NCI-H748 treated with DMSO at 0.1 percent for 48 hours (cell line): Measurements from ENCODE around the gene SRD5A1.
A peak's percentile ranks its signal among the peaks of the same experiment; 100 is the strongest.

Experiments
- DNase-seq: peaks from one replicate; lab custom pipeline; 2025; lab: John Stamatoyannopoulos, UW

Gene SRD5A1

DNA sequence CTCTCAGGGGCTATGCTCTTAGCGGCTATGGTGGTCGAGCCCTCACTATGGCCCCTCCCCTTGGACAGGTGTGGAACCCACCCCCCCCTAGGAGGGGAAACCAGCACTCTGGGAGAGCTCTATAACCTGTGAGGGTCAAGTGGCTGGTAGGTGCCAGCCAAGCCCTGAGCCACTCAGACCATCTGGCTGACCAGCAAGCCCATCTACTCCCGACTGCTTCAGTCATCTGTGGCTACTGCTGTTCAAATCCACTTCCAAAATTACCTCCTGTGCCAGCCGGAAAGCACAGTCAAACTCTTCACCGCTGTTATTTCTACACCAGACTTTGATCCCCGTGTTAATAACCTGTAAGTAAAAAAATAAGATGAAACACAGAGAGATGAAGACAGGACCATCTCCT, 28.9 kb upstream of the SRD5A1 start:
- DNase-seq, result no peak

GRCh38 chr5:6604946-6605345, 28.3 kb upstream of the SRD5A1 start:
- DNase-seq, result no peak

GRCh38 chr5:6606884-6607558, 26.2 kb upstream of the SRD5A1 start:
- DNase-seq, result no peak

DNA sequence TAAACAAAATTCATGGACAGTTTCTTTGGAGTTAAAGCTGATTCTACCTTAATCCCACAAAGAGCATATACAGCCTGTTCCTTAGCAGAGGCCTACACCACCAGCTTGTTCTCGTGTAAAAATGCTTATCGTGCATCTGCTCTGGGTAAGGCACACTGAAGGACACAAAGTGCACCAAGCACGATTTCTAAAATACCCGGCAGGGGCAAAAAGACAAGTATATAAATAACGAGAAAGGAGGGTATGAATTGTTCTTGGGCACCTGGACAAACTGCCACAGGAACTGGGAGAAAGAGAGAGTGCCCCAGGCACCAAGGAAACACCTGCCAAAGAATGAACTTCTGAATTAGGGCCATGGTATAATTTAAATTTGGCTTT, 25.7 kb upstream of the SRD5A1 start:
- DNase-seq, result no peak

GRCh38 chr5:6608016-6608415, 25.2 kb upstream of the SRD5A1 start:
- no peak for DNase-seq

DNA sequence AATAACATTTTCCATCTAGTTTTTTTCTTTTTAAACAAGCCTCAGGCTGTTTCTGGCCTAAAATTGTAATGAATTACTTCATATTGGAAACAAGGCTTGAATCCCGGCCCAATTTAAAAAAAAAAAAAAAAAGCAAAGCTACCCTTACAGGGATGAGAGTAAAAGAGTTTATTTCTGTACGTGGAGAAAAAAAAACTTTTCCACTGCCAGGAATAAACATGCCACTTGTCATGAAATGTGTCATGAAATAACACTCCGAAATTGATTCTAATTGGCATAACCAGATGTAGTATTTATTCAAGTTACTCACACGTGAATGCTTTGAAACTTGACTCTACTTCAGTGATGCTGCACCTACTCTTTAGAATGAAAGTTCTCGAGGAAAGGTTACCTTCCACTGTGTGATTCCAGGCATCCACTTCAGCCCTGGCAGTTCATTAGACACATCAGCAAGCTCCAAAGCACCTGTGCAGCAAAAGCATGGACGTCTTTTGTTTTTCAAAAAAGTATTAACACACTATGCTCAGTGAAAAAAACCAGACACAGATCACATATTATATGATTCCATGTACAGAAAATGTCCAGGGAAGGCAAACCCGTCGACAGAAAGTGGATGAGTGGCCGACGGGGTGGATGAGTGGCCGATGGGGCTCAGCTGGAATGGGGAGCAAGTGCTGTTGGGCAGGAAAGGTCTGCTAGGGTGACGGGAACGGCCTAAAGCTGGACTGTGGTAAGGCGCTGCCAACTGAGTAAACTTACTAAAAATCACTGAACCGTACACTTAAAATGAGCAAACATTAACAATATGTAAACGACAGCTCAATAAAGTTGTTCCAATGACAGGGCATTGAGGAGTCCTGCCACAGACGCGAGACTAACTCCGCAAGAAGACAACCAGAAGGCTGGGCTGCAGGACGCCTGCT, 21.6 kb upstream of the SRD5A1 start:
- no peak for DNase-seq

DNA sequence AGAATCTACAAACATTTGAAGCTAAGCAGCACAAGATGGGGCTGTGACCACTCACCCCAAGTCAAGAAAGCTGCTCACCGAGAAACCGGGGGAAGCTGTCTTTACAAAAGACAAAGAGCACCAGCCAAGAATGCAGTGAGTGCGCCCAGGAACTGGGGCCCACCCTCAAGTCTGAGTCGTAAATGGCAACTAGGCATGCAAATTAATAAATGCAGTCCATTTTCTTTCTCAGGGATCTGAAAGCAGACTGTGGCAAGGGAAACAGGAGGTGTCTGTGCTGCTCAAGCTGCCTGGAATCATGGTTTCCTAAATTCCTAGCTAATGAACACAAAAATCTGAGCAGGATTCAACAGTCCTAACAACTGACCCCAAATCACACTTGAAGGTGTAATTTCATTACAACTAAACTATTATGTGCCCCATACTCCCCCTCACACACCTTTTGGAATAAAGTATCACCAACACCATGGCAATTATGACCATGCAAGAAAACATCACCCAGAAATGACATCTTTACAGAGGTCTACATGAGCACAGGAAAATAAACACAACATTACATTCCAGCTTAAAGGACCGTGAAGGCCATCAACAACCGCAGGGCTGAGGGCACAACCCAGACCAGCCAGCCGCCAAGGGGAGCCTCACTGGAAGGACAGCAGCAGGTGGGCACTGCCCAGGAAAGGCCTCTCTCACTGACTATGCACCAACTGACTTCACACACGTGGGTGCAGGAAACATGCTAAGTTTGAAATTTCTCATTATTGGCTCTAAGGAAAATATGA, 18.0 kb upstream of the SRD5A1 start:
- no peak for DNase-seq

- DNase-seq, result no peak
Observed at GRCh38 chr5:6616632-6617031, 16.6 kb upstream of the SRD5A1 start.

- DNase-seq, result no peak
Observed at GRCh38 chr5:6623228-6623627, 10.0 kb upstream of the SRD5A1 start.

GRCh38 chr5:6623941-6624340, 9.3 kb upstream of the SRD5A1 start:
- no peak for DNase-seq

DNA sequence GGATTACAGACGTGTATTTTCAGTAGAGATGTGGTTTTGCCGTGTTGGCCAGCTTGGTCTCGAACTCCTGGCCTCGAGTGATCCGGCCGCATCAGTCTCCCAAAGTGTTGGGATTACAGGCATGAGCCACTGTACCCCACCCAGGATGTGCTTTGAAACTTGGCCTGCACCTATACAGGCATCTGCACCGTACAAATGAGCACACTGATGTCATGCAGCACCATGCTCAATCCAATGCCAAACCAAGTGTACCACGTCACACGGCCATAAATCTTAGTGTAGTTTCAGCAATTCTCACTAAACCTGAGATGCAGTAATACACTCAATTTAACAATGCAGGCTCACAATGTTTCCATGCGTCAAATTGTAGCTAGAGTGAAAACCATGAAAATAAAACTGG, 6.7 kb upstream of the SRD5A1 start:
- no peak for DNase-seq

DNA sequence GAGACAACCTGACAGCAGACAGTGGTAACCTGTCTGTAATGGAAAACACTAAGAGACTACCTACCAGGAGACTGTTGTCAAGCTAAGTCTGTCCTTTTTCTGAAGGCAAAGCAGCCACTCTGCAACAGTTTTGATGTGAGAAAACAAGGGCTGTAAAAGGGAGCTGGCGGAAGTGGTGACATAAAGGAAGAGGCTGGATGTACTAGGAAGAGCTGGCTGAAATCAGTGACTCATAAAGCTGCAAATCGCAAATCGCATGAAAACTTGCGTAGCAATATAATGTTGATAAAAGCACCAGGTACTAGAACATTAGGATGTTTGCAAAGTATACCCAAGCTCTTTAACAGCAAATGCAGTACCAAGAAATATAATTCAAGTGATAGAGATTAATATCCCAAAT, 1.8 kb upstream of the SRD5A1 start:
- DNase-seq, result no peak

DNA sequence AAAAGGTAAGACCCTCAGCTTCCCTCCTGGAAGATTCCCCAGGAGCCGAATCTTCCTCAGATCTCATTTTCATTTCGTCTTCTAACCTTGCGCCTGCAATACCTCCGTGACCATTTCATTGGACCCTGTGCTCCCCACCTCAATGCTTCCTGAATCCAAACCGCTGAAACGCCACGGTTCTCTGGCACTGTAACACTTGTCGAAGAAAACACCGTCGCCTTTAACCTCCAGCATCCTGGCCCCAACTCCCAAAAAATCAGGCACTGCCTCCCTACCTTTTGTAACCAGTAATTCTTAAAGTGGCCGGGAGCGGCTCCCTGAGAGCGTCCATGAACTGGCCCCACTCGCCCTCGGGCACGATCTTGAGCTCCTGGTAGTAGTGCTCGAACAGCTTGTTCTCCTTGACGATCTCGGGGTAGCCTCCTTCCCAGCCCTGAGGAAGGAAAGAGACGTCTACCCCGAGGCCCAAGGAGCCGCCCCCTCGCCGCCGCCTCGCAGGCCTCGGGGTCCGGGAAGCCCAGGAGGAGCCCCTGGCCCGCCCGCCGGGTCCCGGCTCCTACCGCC, 834 bp upstream of the SRD5A1 start:
- DNase-seq, result peak; percentile 35

- peak; percentile 72 for DNase-seq
Observed at GRCh38 chr5:6633469-6634245, 417 bp downstream of the SRD5A1 start.

DNA sequence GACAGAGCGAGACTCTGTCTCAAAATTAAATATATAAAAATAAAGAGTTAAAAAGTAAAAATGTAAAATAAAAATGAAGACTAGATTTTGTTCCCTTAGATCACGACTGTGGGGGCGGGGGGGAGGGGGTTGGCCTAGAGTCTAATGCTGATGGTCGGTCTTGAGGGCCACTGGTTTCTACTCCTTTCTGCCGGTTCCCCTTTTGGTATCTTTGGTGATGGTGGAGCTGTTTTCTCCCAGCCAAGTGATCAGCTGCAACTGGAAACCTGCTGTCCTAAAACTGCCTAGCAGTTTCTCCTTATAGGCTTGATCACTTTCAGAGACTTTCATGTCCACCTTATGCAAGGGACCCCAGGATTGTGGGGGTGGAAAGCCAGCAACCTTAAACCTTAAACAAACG, 1.1 kb downstream of the SRD5A1 start:
- peak; percentile 52 for DNase-seq

GRCh38 chr5:6634788-6635430, 1.7 kb downstream of the SRD5A1 start:
- DNase-seq, result no peak

- DNase-seq, result no peak
Observed at GRCh38 chr5:6636293-6636692, 3.1 kb downstream of the SRD5A1 start.

GRCh38 chr5:6637022-6637421, 3.8 kb downstream of the SRD5A1 start:
- no peak for DNase-seq

GRCh38 chr5:6637590-6637989, 4.3 kb downstream of the SRD5A1 start:
- no peak for DNase-seq

- no peak for DNase-seq
Observed at GRCh38 chr5:6638236-6638635, 5.0 kb downstream of the SRD5A1 start.

- DNase-seq, result no peak
Observed at GRCh38 chr5:6642655-6643054, 9.4 kb downstream of the SRD5A1 start.
